ENCODE measurements around the gene ANKHD1.

DNA sequence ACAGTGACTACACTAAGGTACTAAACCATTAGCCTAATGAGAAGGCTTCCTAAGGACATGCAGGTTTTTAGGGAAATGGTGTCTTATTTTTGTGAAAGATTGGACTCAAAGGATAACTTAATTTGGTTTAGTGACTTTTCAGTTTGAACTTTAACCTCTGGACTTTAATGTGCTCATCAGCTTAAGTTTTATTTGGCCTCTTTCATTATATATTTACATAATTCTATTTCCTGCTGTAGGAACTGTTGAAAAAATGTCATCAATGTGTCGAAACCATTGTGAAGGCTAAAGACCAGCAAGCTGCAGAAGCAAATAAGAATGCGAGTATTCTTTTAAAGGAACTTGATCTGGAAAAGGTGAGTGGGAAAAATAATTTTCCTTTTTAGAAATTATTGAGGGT is 111.5 kb downstream of the ANKHD1 start:
- TF ChIP-seq, protein P1, sequence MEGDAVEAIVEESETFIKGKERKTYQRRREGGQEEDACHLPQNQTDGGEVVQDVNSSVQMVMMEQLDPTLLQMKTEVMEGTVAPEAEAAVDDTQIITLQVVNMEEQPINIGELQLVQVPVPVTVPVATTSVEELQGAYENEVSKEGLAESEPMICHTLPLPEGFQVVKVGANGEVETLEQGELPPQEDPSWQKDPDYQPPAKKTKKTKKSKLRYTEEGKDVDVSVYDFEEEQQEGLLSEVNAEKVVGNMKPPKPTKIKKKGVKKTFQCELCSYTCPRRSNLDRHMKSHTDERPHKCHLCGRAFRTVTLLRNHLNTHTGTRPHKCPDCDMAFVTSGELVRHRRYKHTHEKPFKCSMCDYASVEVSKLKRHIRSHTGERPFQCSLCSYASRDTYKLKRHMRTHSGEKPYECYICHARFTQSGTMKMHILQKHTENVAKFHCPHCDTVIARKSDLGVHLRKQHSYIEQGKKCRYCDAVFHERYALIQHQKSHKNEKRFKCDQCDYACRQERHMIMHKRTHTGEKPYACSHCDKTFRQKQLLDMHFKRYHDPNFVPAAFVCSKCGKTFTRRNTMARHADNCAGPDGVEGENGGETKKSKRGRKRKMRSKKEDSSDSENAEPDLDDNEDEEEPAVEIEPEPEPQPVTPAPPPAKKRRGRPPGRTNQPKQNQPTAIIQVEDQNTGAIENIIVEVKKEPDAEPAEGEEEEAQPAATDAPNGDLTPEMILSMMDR (conservative IDR thresholded peaks at IDR 0.05; ENCODE audit: low read length), result no peak
- TF ChIP-seq EZH2phosphoT487 (IDR thresholded peaks at IDR 0.05; ENCODE audit: borderline replicate concordance, low read depth, low read length), result no peak

Measured in OCI-LY7 (cell line).